Gastrocnemius medialis (tissue), 4 donors: ENCODE data around the gene OAF.

Source experiments
- CTCF ChIP-seq, 5 experiments: fragments of 450-650 bp in 3 of 5; fragments of 200-600 bp in 2 of 5; sonication (generic) in 2 of 5; IDR thresholded peaks in 4 of 5; conservative IDR thresholded peaks in 1 of 5; 1 replicate in 4 of 5; 2 replicates in 1 of 5; pipeline ENCODE4 v1.5.1; 2016 to 2019; ENCODE audit warnings: antibody characterized with exemption in 5 of 5, mild to moderate bottlenecking in 3 of 5, moderate library complexity in 3 of 5
- POLR2A ChIP-seq, 2 donors: fragments of 450-650 bp; IDR thresholded peaks; one replicate each; pipeline ENCODE4 v1.6.1; 2017; ENCODE audit warnings: antibody characterized with exemption in 2 of 2, mild to moderate bottlenecking in 2 of 2, moderate library complexity in 2 of 2

- no peak for TF ChIP-seq POLR2A (IDR thresholded peaks at IDR 0.05)
- TF ChIP-seq CTCF (IDR thresholded peaks at IDR 0.05 in 4 of 5, conservative IDR thresholded peaks at IDR 0.05 in 1 of 5): no peak
Observed at GRCh38 chr11:120183701-120184141, 27.1 kb upstream of the OAF start.
